ENCODE data around the gene ENPEP. TPM values are rescaled to one million over a fixed set of nuclear protein-coding genes. Genes with fewer than 3 reads are reported as not detected.

The ENPEP gene
- total and polyA plus RNA-seq, 4 donors = 4.5 to 41.5 (median 25.5) TPM

DNA sequence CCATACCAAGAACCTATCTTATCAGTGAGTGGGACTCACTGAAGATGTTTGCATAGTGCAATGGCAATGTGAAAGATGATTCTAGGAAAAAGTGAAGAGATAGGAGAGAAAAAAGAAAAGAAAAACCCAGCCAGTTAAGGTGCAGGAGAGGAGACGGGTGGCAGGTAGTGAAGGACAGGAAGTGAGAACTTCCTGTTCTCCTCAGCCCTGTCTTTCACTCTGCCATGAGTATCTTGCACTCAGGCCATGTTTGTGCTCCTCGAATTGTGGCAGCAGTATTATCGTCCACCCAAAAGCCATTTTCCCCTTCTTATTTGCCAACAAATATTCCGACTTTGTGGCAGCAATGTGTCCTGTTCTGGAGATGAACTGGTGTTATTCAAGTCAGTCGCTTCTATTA is 8.6 kb upstream of the ENPEP start:
- H3K4me3 ChIP-seq (ENCODE audit: low read depth in 1 of 3, low read length in 3 of 3) = no peak overlapping the region
- 86% methylated on average over 5 of the region's 5 CpGs for WGBS

GRCh38 chr4:110472583-110473329 is 3.2 kb upstream of the ENPEP start:
- Histone ChIP-seq H3K9me3 (ENCODE audit: control insufficient read depth in 4 of 4, low read length in 3 of 4) (no peaks in the 10 kb centered on the region), H3K27ac (ENCODE audit: low read depth in 1 of 2, low read length in 2 of 2) (no peak overlapping the region), H3K9ac (ENCODE audit: low read depth in 1 of 2, low read length in 2 of 2) (no peak overlapping the region), H3K4me3 (ENCODE audit: low read depth in 1 of 3, low read length in 3 of 3) (no peak overlapping the region), H3K4me1 (ENCODE audit: control insufficient read depth in 4 of 4, insufficient read depth in 4 of 4, low read length in 3 of 4) (peaks cover 2 to 19% (median 13%) of the 10 kb centered on the region in 4 donors), H3K27me3 (ENCODE audit: control insufficient read depth in 4 of 4, insufficient read depth in 4 of 4, low read length in 3 of 4) (no peaks in the 10 kb centered on the region), H3K36me3 (ENCODE audit: control insufficient read depth in 4 of 4, insufficient read depth in 3 of 4, low read depth in 1 of 4, low read length in 3 of 4) (no peaks in the 10 kb centered on the region)
- no peak for DNase-seq (ENCODE audit: low spot score)
- WGBS = 46% methylated on average over 8 of the region's 8 CpGs
- TF ChIP-seq, protein P1, sequence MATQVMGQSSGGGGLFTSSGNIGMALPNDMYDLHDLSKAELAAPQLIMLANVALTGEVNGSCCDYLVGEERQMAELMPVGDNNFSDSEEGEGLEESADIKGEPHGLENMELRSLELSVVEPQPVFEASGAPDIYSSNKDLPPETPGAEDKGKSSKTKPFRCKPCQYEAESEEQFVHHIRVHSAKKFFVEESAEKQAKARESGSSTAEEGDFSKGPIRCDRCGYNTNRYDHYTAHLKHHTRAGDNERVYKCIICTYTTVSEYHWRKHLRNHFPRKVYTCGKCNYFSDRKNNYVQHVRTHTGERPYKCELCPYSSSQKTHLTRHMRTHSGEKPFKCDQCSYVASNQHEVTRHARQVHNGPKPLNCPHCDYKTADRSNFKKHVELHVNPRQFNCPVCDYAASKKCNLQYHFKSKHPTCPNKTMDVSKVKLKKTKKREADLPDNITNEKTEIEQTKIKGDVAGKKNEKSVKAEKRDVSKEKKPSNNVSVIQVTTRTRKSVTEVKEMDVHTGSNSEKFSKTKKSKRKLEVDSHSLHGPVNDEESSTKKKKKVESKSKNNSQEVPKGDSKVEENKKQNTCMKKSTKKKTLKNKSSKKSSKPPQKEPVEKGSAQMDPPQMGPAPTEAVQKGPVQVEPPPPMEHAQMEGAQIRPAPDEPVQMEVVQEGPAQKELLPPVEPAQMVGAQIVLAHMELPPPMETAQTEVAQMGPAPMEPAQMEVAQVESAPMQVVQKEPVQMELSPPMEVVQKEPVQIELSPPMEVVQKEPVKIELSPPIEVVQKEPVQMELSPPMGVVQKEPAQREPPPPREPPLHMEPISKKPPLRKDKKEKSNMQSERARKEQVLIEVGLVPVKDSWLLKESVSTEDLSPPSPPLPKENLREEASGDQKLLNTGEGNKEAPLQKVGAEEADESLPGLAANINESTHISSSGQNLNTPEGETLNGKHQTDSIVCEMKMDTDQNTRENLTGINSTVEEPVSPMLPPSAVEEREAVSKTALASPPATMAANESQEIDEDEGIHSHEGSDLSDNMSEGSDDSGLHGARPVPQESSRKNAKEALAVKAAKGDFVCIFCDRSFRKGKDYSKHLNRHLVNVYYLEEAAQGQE (IDR thresholded peaks at IDR 0.05) = no peak
- TF ChIP-seq FOXA1 (IDR thresholded peaks at IDR 0.05) = no peak
- TF ChIP-seq YY1 (IDR thresholded peaks at IDR 0.05) = peak; percentile 77
- no peak for TF ChIP-seq HNF4G (IDR thresholded peaks at IDR 0.05)
- TF ChIP-seq HNF4A (conservative IDR thresholded peaks at IDR 0.05) = peak; percentile 44 to 67
- TF ChIP-seq GABPA (IDR thresholded peaks at IDR 0.05 in 1 of 2, conservative IDR thresholded peaks at IDR 0.05 in 1 of 2) = no peak
- TF ChIP-seq, protein P2, sequence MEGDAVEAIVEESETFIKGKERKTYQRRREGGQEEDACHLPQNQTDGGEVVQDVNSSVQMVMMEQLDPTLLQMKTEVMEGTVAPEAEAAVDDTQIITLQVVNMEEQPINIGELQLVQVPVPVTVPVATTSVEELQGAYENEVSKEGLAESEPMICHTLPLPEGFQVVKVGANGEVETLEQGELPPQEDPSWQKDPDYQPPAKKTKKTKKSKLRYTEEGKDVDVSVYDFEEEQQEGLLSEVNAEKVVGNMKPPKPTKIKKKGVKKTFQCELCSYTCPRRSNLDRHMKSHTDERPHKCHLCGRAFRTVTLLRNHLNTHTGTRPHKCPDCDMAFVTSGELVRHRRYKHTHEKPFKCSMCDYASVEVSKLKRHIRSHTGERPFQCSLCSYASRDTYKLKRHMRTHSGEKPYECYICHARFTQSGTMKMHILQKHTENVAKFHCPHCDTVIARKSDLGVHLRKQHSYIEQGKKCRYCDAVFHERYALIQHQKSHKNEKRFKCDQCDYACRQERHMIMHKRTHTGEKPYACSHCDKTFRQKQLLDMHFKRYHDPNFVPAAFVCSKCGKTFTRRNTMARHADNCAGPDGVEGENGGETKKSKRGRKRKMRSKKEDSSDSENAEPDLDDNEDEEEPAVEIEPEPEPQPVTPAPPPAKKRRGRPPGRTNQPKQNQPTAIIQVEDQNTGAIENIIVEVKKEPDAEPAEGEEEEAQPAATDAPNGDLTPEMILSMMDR (IDR thresholded peaks at IDR 0.05; ENCODE audit: low read depth, low read length, missing input control) = no peak
- TF ChIP-seq MAX (IDR thresholded peaks at IDR 0.05) = peak; percentile 95
- TF ChIP-seq TAF1 (conservative IDR thresholded peaks at IDR 0.05) = no peak
- TF ChIP-seq RXRA (IDR thresholded peaks at IDR 0.05) = peak; percentile 60 to 78
- TF ChIP-seq ZBTB33 (IDR thresholded peaks at IDR 0.05) = peak; percentile 53
- no peak for TF ChIP-seq RAD21 (IDR thresholded peaks at IDR 0.05)
- TF ChIP-seq ATF3 (IDR thresholded peaks at IDR 0.05) = no peak
- TF ChIP-seq SP1 (IDR thresholded peaks at IDR 0.05) = peak; percentile 28
- no peak for TF ChIP-seq FOXA2 (IDR thresholded peaks at IDR 0.05)
- no peak for TF ChIP-seq EGR1 (IDR thresholded peaks at IDR 0.05; ENCODE audit: low read depth in 2 of 2)
- no peak for TF ChIP-seq JUND (IDR thresholded peaks at IDR 0.05)
- no peak for TF ChIP-seq NR2F2 (IDR thresholded peaks at IDR 0.05)

More for the DNA sequence above, 8.6 kb upstream of the ENPEP start:
- DNase-seq (ENCODE audit: low spot score) = no peak
- TF ChIP-seq FOXA1 (IDR thresholded peaks at IDR 0.05) (no peak), FOXA2 (IDR thresholded peaks at IDR 0.05) (no peak), HNF4G (IDR thresholded peaks at IDR 0.05) (no peak), SP1 (IDR thresholded peaks at IDR 0.05) (no peak)
- Histone ChIP-seq H3K4me1 (ENCODE audit: control insufficient read depth in 4 of 4, insufficient read depth in 4 of 4, low read length in 3 of 4) (peaks cover 0 to 2% (median 0%) of the 10 kb centered on the region in 4 donors), H3K27ac (ENCODE audit: low read depth in 1 of 2, low read length in 2 of 2) (no peak overlapping the region), H3K27me3 (ENCODE audit: control insufficient read depth in 4 of 4, insufficient read depth in 4 of 4, low read length in 3 of 4) (no peaks in the 10 kb centered on the region), H3K9ac (ENCODE audit: low read depth in 1 of 2, low read length in 2 of 2) (no peak overlapping the region), H3K36me3 (ENCODE audit: control insufficient read depth in 4 of 4, insufficient read depth in 3 of 4, low read depth in 1 of 4, low read length in 3 of 4) (no peaks in the 10 kb centered on the region), H3K9me3 (ENCODE audit: control insufficient read depth in 4 of 4, low read length in 3 of 4) (no peaks in the 10 kb centered on the region)
